ENCODE measurements around the gene SBF2.
A peak's percentile ranks its signal among the peaks of the same experiment; 100 is the strongest.

SBF2 gene

DNA sequence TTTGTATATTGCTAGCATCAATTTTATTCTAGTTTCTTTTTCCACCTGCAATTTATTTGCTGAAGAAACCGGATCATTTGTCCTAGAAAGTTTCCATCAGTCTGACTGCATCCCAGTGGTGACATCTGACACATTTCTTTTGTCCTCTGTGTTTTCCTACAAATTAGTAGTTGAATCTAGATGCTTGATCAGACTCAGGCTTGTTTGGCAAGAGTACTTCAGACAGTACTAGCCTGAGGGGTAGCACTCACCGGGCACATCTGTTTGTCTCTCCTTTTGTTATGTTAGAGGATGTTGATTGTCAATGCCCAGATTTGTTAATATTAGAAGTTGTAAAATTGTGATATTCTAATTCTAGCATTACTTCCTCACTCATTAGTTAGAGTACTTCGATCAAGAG lies 425.4 kb downstream of the SBF2 start:
- in situ Hi-C loops (cut with MboI; ENCODE audit: low pct_unique_long_range_greater_than_20kb, low sequenced_read_pairs, unreplicated experiment), result loop anchor here (25.0 kb wide), 1 partner anchor 444 kb away; the partner anchor contains the start of gene ADM
- no peak for DNase-seq (ENCODE audit: low spot score)
- TF ChIP-seq, protein P1, sequence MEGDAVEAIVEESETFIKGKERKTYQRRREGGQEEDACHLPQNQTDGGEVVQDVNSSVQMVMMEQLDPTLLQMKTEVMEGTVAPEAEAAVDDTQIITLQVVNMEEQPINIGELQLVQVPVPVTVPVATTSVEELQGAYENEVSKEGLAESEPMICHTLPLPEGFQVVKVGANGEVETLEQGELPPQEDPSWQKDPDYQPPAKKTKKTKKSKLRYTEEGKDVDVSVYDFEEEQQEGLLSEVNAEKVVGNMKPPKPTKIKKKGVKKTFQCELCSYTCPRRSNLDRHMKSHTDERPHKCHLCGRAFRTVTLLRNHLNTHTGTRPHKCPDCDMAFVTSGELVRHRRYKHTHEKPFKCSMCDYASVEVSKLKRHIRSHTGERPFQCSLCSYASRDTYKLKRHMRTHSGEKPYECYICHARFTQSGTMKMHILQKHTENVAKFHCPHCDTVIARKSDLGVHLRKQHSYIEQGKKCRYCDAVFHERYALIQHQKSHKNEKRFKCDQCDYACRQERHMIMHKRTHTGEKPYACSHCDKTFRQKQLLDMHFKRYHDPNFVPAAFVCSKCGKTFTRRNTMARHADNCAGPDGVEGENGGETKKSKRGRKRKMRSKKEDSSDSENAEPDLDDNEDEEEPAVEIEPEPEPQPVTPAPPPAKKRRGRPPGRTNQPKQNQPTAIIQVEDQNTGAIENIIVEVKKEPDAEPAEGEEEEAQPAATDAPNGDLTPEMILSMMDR (IDR thresholded peaks at IDR 0.05; ENCODE audit: extremely low read depth, insufficient read depth, missing control alignments), result no peak

DNA sequence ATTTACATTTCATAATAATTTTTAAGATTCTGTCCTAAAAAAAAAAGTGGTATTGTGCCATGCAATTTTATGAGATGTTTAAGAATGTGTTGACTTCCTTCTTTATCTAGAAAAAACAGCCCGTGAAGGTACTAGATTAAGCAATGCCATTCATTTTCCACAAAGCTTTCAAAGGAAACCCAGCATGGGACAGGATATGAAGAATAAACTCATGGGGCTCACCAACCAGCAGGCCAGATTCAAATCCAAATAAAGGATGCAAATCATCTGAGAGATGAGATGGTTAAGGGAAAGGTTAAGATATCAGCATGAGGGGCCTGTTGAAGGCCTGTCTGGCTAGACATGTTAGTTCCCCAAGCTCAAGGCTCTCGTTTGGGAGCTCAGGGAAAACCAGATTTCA lies 431.0 kb downstream of the SBF2 start:
- no peak for DNase-seq (ENCODE audit: low spot score)
- TF ChIP-seq, protein P1 (IDR thresholded peaks at IDR 0.05; ENCODE audit: extremely low read depth, insufficient read depth, missing control alignments), result no peak
- in situ Hi-C loops (cut with MboI; ENCODE audit: low pct_unique_long_range_greater_than_20kb, low sequenced_read_pairs, unreplicated experiment), result loop anchor here (5.0 to 25.0 kb wide), 2 partner anchors 114 to 449 kb away; partner anchors contain the start of gene ADM

DNA sequence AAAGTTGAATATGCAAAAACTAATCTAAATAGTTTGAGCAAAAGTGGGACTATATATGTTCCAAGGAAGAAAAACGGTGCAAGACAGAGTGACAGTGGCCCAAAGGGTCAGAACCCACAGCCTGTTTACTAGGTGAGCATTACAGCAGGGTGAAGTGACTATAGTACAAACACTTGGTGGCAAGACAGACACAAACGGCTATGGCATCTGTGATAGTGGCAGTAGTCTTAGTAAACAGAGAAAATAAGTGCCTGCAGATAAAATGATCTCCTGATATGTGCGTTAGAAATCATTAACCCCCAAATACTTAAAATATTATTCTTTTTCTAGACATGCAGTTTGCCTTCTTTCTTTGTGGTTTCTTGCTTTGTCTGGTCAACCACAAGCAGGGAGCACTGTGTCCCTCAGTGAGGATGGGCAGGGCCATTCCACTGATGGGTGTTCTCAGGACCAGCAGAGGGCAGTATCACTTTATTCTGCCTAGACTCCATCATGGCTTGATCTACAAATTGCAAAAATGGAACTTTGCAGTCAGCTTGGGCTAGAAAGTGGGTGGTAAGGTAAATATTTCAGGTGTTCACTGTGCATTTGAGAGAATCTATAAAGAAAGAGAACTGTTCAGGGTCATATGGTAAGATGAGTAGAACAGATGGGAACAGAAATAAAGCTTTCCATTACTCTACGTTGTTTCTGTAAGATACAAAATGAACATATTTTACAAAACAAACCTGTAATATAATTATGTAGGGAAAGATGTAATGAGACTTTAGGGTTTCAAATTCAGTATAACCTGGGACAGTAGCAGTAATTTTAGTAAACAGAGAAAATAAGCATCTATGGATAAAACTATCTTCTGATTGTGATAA lies 431.9 kb downstream of the SBF2 start:
- peak; percentile 59 for DNase-seq (ENCODE audit: low spot score)
- TF ChIP-seq, protein P1 (IDR thresholded peaks at IDR 0.05; ENCODE audit: extremely low read depth, insufficient read depth, missing control alignments), result peak; percentile 87
- in situ Hi-C loops (cut with MboI; ENCODE audit: low pct_unique_long_range_greater_than_20kb, low sequenced_read_pairs, unreplicated experiment), result loop anchor here (5.0 to 25.0 kb wide), 2 partner anchors 115 to 450 kb away; partner anchors contain the start of gene ADM

- TF ChIP-seq, protein P1 (IDR thresholded peaks at IDR 0.05; ENCODE audit: extremely low read depth, insufficient read depth, missing control alignments), result no peak
- no peak for DNase-seq (ENCODE audit: low spot score)
- in situ Hi-C loops (cut with MboI; ENCODE audit: low pct_unique_long_range_greater_than_20kb, low sequenced_read_pairs, unreplicated experiment), result loop anchor here (5.0 to 25.0 kb wide), 2 partner anchors 118 to 453 kb away; partner anchors contain the start of gene ADM
Observed at GRCh38 chr11:9859554-9860305, 434.3 kb downstream of the SBF2 start.

- in situ Hi-C loops (cut with MboI; ENCODE audit: low pct_unique_long_range_greater_than_20kb, low sequenced_read_pairs, unreplicated experiment), result loop anchor here (25.0 kb wide), 1 partner anchor 453 kb away; the partner anchor contains the start of gene ADM
- no peak for DNase-seq (ENCODE audit: low spot score)
- TF ChIP-seq, protein P1 (IDR thresholded peaks at IDR 0.05; ENCODE audit: extremely low read depth, insufficient read depth, missing control alignments), result no peak
Observed at GRCh38 chr11:9858822-9859221, 435.2 kb downstream of the SBF2 start.

DNA sequence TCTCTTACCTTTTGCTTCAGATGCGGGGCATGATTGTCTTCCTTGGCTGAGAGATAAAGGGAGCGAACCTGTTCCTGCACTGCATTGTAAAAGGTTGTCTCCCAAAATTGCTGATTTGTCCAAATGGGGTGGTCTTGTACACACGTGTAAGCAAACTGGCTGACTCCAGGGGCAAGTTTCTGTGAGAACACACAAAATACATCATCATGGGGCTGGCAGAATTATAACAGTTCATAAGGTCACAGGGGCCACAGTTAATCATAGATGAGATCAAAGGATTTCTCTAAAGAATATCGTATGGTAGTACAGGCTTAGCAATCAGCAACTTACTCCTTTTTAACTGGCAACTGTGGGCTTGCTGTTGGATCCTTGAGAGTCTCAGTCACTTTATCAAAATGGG lies 435.8 kb downstream of the SBF2 start:
- in situ Hi-C loops (cut with MboI; ENCODE audit: low pct_unique_long_range_greater_than_20kb, low sequenced_read_pairs, unreplicated experiment), result loop anchor here (25.0 kb wide), 1 partner anchor 454 kb away; the partner anchor contains the start of gene ADM
- no peak for DNase-seq (ENCODE audit: low spot score)
- TF ChIP-seq, protein P1 (IDR thresholded peaks at IDR 0.05; ENCODE audit: extremely low read depth, insufficient read depth, missing control alignments), result no peak

Data from GM13977 (cell line).